Thoracic aorta (tissue), 2 donors: ENCODE measurements around the gene CPNE8. TPM values are rescaled to one million over a fixed set of nuclear protein-coding genes. Genes with fewer than 3 reads are reported as not detected.

Experiments used
- ATAC-seq: fragments of 150-250 bp; one replicate; pipeline ENCODE4 v1.8.0; 2017; ENCODE audit warnings: low read depth; ENCODE audit not compliant: insufficient number of reproducible peaks, low FRiP score
- DNase-seq: peaks from one replicate; pipeline ENCODE4 v3.0.0-alpha.2; 2020; ENCODE audit warnings: low spot score
- H3K27ac ChIP-seq, 2 donors: fragments of 200-600 bp; sonication (generic); 1 replicate in 1 of 2; 2 replicates in 1 of 2; pipeline ENCODE4 v1.5.1; 2016; ENCODE audit warnings: mild to moderate bottlenecking in 2 of 2, moderate library complexity in 2 of 2
- H3K27me3 ChIP-seq: fragments of 200-600 bp; sonication (generic); replicated peaks from 2 replicates; pipeline ENCODE4 v1.6.0; 2016; ENCODE audit warnings: mild to moderate bottlenecking; ENCODE audit not compliant: insufficient read depth
- H3K36me3 ChIP-seq: fragments of 200-600 bp; sonication (generic); one replicate; pipeline ENCODE4 v1.5.1; 2016
- H3K4me1 ChIP-seq, 2 donors: fragments of 200-600 bp; sonication (generic); 1 replicate in 1 of 2; 2 replicates in 1 of 2; pipeline versions ENCODE4 v1.5.1 to v1.6.0; 2016; ENCODE audit warnings: low read depth in 2 of 2, mild to moderate bottlenecking in 1 of 2; ENCODE audit not compliant: control insufficient read depth in 1 of 2
- H3K4me3 ChIP-seq: fragments of 200-600 bp; sonication (generic); 2 replicates; pipeline ENCODE4 v1.5.1; 2016; ENCODE audit warnings: mild to moderate bottlenecking
- H3K9me3 ChIP-seq: fragments of 200-600 bp; sonication (generic); 2 replicates; pipeline ENCODE4 v1.5.1; 2016
- CTCF ChIP-seq: fragments of 200-600 bp; sonication (generic); IDR thresholded peaks from one replicate; pipeline ENCODE4 v1.5.1; 2019; ENCODE audit warnings: antibody characterized with exemption
- total RNA-seq, 2 donors: library from RNA; depleted of rRNA; stranded (reverse); fragments of >200 nt; gene quantifications; one replicate each; pipeline versions ENCODE4 v1.1.0 to v1.2.3, GENCODE V29; 2016

Gene CPNE8
- total RNA-seq, 2 donors from 2014 or later, result 14.1 to 42.4 TPM

DNA sequence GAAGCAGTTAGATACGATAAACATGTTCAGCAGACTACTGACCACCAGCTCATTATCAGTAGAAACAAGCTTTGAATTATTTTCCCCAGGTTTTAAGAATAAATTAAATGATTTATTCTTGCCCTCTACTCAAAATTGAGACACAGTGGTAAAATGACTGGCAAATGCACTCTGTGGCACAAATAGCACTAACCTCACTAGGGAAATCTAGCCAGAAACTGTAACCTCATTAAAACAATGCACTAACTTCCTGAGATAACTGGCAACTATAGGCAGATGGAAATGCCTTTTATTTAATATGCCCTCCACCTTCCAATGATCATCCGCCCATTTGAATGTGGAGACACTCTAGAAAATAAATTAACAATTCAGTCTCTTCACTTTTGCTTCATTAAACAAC, 33.2 kb downstream of the CPNE8 start:
- Histone ChIP-seq H3K36me3 (no peaks in the 10 kb centered on the region), H3K4me1 (no peaks in the 10 kb centered on the region), H3K4me3 (no peak overlapping the region), H3K27ac (no peak overlapping the region), H3K27me3 (no peaks in the 10 kb centered on the region), H3K9me3 (no peaks in the 10 kb centered on the region)
- DNase-seq (no peak), ATAC-seq (no peak)
- no peak for TF ChIP-seq CTCF

DNA sequence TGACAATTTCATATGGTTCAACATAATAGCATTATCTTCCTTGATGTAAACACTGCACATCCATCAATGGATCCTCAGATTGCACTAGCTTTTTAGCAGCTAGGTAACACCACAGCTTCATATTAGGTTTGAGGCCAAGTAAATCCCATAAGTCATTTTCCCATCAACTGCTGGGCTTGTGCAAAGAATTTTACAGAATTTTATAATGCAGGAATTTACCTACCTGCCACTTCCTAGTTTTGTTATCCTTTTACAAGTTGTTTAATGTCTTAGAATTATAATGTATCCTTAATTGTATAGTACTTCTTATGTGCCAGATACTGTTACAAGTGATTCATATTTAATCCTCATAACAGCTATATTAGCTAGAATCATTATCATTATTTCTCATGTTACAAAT, 36.4 kb downstream of the CPNE8 start:
- no peaks in the 10 kb centered on the region for H3K4me1 ChIP-seq

DNA sequence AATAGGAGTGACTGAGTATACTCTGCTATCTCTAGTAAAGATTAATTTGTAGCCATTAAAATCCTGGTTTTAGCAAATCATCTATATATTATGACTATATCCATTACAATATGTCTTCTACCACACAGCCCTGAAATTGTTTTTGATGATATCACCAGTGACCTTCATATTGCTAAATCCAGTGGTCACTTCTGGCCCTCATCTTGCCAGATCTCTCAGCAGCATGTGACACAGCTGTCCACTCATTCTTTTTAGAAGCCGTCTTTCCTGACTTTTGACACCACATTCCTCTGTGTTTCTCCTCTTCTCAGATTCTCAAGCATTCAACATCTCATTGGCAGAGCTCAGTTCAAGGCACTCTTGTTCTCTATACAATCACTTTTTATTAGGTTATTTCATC, 54.9 kb downstream of the CPNE8 start:
- no peak overlapping the region for H3K4me3 ChIP-seq
- H3K27me3 ChIP-seq, result no peaks in the 10 kb centered on the region
- H3K9me3 ChIP-seq, result peaks cover 3% of the 10 kb centered on the region
- H3K27ac ChIP-seq, result no peak overlapping the region
- peaks cover 0 to 14% of the 10 kb centered on the region in 2 donors for H3K4me1 ChIP-seq
- H3K36me3 ChIP-seq, result no peaks in the 10 kb centered on the region
- DNase-seq, result no peak
- ATAC-seq, result no peak
- TF ChIP-seq CTCF, result no peak

More for the DNA sequence above, 36.4 kb downstream of the CPNE8 start:
- Histone ChIP-seq H3K36me3 (no peaks in the 10 kb centered on the region), H3K27ac (no peak overlapping the region), H3K9me3 (no peaks in the 10 kb centered on the region), H3K27me3 (no peaks in the 10 kb centered on the region), H3K4me3 (no peak overlapping the region)
- TF ChIP-seq CTCF, result no peak
- ATAC-seq, result no peak
- no peak for DNase-seq

DNA sequence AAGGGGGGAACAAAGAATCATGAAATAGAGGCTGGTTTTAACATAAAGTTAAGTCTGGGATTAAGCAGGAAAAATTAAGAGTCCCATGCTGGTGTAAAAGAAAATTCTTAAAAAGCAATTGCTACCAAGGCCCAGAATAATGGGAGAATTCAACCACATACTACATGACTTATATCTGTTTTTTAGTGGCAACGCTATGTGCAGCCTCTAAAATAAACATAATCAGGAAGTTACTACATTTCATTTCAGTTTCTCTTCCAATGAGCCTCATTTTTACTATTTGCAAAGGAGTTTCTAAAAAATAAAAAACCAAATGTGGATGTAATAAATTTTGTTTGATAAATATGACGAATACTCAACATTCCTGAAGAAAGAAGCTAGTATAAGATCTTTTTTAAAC, 58.1 kb downstream of the CPNE8 start:
- TF ChIP-seq CTCF, result no peak
- DNase-seq, result no peak
- Histone ChIP-seq H3K27ac (no peak overlapping the region), H3K4me1 (peaks cover 0 to 3% of the 10 kb centered on the region in 2 donors), H3K36me3 (no peaks in the 10 kb centered on the region), H3K9me3 (no peaks in the 10 kb centered on the region), H3K27me3 (no peaks in the 10 kb centered on the region), H3K4me3 (no peak overlapping the region)
- no peak for ATAC-seq

GRCh38 chr12:38844267-38844666, 61.1 kb downstream of the CPNE8 start:
- H3K9me3 ChIP-seq, result no peaks in the 10 kb centered on the region
- no peak overlapping the region for H3K27ac ChIP-seq
- TF ChIP-seq CTCF, result no peak
- no peaks in the 10 kb centered on the region for H3K4me1 ChIP-seq
- H3K27me3 ChIP-seq, result no peaks in the 10 kb centered on the region
- DNase-seq (no peak), ATAC-seq (no peak)
- no peak overlapping the region for H3K4me3 ChIP-seq
- H3K36me3 ChIP-seq, result no peaks in the 10 kb centered on the region
